A673 (cell line): ENCODE measurements around the gene GBA2. TPM values are rescaled to one million over a fixed set of nuclear protein-coding genes. Genes with fewer than 3 reads are reported as not detected.

Experiments
- BruUV-seq: library from RNA; stranded (reverse); fragments of 400-500 nt; replicated peaks from 2 replicates; lab custom pipeline; 2021; lab: Mats Ljungman, UMichigan
- CTCF ChIA-PET: fragments of 300-600 bp; sonication (Branson Sonifier 250); formaldehyde crosslinking; loops from one replicate; lab custom pipeline; 2022; ENCODE audit warnings: antibody characterized with exemption; lab: Charles Lee
- POLR2A ChIA-PET: fragments of 300-600 bp; sonication (Branson Sonifier 250); formaldehyde crosslinking; loops from one replicate; lab custom pipeline; 2022; ENCODE audit warnings: antibody characterized with exemption; ENCODE audit not compliant: low non-redundant PET; lab: Charles Lee
- DNase-seq: peaks from one replicate; pipeline ENCODE4 v3.0.0-alpha.2; 2015; ENCODE audit warnings: low spot score
- H3K27ac ChIP-seq: fragments of 200-600 bp; sonication (generic); 2 replicates; pipeline ENCODE4 v1.5.1; 2016; ENCODE audit warnings: mixed run types, low read depth, mild to moderate bottlenecking, mixed read lengths, antibody characterized with exemption, low read length; ENCODE audit not compliant: poor library complexity, severe bottlenecking
- H3K27me3 ChIP-seq: fragments of 200-600 bp; sonication (generic); replicated peaks from 2 replicates; pipeline ENCODE4 v1.6.1; 2017; ENCODE audit warnings: mixed run types, low read depth, mild to moderate bottlenecking, mixed read lengths, antibody characterized with exemption, low read length; ENCODE audit not compliant: insufficient read depth, poor library complexity
- H3K36me3 ChIP-seq: fragments of 200-600 bp; sonication (generic); 2 replicates; pipeline ENCODE4 v1.6.1; 2016; ENCODE audit warnings: mixed run types, mild to moderate bottlenecking, mixed read lengths, antibody characterized with exemption, low read length; ENCODE audit not compliant: insufficient read depth, poor library complexity, severe bottlenecking
- H3K4me1 ChIP-seq: fragments of 200-600 bp; sonication (generic); 2 replicates; pipeline ENCODE4 v1.6.1; 2017; ENCODE audit warnings: mixed run types, mild to moderate bottlenecking, mixed read lengths, antibody characterized with exemption, low read length; ENCODE audit not compliant: insufficient read depth, poor library complexity, severe bottlenecking
- H3K4me3 ChIP-seq: fragments of 200-600 bp; sonication (generic); 2 replicates; pipeline ENCODE4 v1.5.1; 2016; ENCODE audit warnings: low read depth, mixed run types, mild to moderate bottlenecking, mixed read lengths, low read length; ENCODE audit not compliant: poor library complexity, severe bottlenecking
- H3K9me3 ChIP-seq: fragments of 200-600 bp; sonication (generic); 2 replicates; pipeline ENCODE4 v1.6.1; 2016; ENCODE audit warnings: mixed run types, low read depth, mild to moderate bottlenecking, mixed read lengths, antibody characterized with exemption, low read length; ENCODE audit not compliant: poor library complexity, severe bottlenecking
- CTCF ChIP-seq: fragments of 300-800, 200-600 bp; sonication (generic); conservative IDR thresholded peaks from 2 replicates; pipeline ENCODE4 v1.5.1; 2017; ENCODE audit warnings: low read depth, mild to moderate bottlenecking, antibody characterized with exemption, low read length, moderate library complexity, mixed read lengths
- EZH2 ChIP-seq: fragments of 200-600 bp; sonication (generic); IDR thresholded peaks from 2 replicates; pipeline ENCODE4 v1.6.1; 2017; ENCODE audit warnings: borderline replicate concordance, low read depth, mild to moderate bottlenecking, mixed read lengths, antibody characterized with exemption, low read length; ENCODE audit not compliant: poor library complexity, severe bottlenecking
- intact Hi-C: fragments of 100-400 bp; cut with micrococcal nuclease; formaldehyde crosslinking; loops from one replicate; pipeline ENCODE4 v1.10.0; 2022; ENCODE audit not compliant: unreplicated experiment
- total RNA-seq: library from RNA; stranded (reverse); gene quantifications from 2 replicates; pipeline ENCODE4 v1.2.3, GENCODE V29; 2021

Gene GBA2
- total RNA-seq, 1 experiment from 2014 or later, result 67.6 TPM

GRCh38 chr9:35757892-35758275, 8.9 kb upstream of the GBA2 start:
- POLR2A ChIA-PET, result no interaction called here
- intact Hi-C loops, result loop anchor here (5.0 kb wide), 2 partner anchors 34 to 54 kb away; partner anchors contain the start of genes NPR2 and SPAG8
- CTCF ChIA-PET, result no interaction called here
- Histone ChIP-seq H3K4me3 (peak overlapping the region; percentile 87), H3K27ac (no peak overlapping the region), H3K27me3 (no peaks in the 10 kb centered on the region), H3K9me3 (no peaks in the 10 kb centered on the region), H3K36me3 (peaks cover 1% of the 10 kb centered on the region), H3K4me1 (peaks cover 13% of the 10 kb centered on the region)
- no peak for DNase-seq
- TSS peak; percentile 10 for BruUV-seq
- TF ChIP-seq EZH2 (no peak), CTCF (no peak)

GRCh38 chr9:35757226-35757891, 8.3 kb upstream of the GBA2 start:
- Histone ChIP-seq H3K4me3 (peak overlapping the region; percentile 87), H3K9me3 (no peaks in the 10 kb centered on the region), H3K4me1 (peaks cover 13% of the 10 kb centered on the region), H3K27me3 (no peaks in the 10 kb centered on the region), H3K36me3 (peaks cover 7% of the 10 kb centered on the region), H3K27ac (peak overlapping the region; percentile 91)
- no TSS peak for BruUV-seq
- ChIA-PET POLR2A (interaction anchor here (0.6 kb wide), 2 partner anchors 57 to 83 kb away, joined by 5 to 8 read pairs; no protein-coding TSS in a partner anchor), CTCF (interaction anchor here (0.9 to 1.0 kb wide), 2 partner anchors 18 to 25 kb away, joined by 3 read pairs; partner anchors contain the start of gene CREB3)
- DNase-seq, result peak; percentile 45
- intact Hi-C loops, result loop anchor here (5.0 kb wide), 2 partner anchors 35 to 55 kb away; partner anchors contain the start of genes NPR2 and SPAG8
- TF ChIP-seq EZH2 (no peak), CTCF (no peak)

- H3K27ac ChIP-seq, result peak overlapping the region; percentile 91
- ChIA-PET POLR2A (interaction anchor here (0.6 kb wide), 3 partner anchors 58 to 82 kb away, joined by 3 to 8 read pairs (median 5); no protein-coding TSS in a partner anchor), CTCF (interaction anchor here (0.6 to 1.0 kb wide), 3 partner anchors 19 to 610 kb away, joined by 3 read pairs; partner anchors contain the start of gene CREB3)
- peak; percentile 80 for DNase-seq
- no peak for TF ChIP-seq EZH2
- peak; percentile 82 for TF ChIP-seq CTCF
- H3K4me3 ChIP-seq, result peak overlapping the region; percentile 87
- peaks cover 13% of the 10 kb centered on the region for H3K4me1 ChIP-seq
- H3K27me3 ChIP-seq, result no peaks in the 10 kb centered on the region
- H3K36me3 ChIP-seq, result peaks cover 7% of the 10 kb centered on the region
- no TSS peak for BruUV-seq
- no peaks in the 10 kb centered on the region for H3K9me3 ChIP-seq
- intact Hi-C loops, result loop anchor here (5.0 kb wide), 2 partner anchors 36 to 56 kb away; partner anchors contain the start of genes NPR2 and SPAG8
These were observed 7.5 kb upstream of the GBA2 start for GRCh38 chr9:35756275-35757225.
